GM23338 (cell line): ENCODE measurements around the gene KRTAP12-3.

Experiments
- CREB1 ChIP-seq: fragments of 250-450 bp; sonication (Bioruptor Pico); IDR thresholded peaks from 2 replicates; pipeline ENCODE4 v1.5.0; 2020; ENCODE audit warnings: low read depth, mild to moderate bottlenecking, moderate library complexity
- EZH2 ChIP-seq: fragments of 200-600 bp; sonication (generic); IDR thresholded peaks from one replicate; pipeline ENCODE4 v1.8.0; 2017; ENCODE audit warnings: antibody characterized with exemption, mild to moderate bottlenecking, low read depth; ENCODE audit not compliant: unreplicated experiment
- EZH2phosphoT487 ChIP-seq: fragments of 200-600 bp; sonication (generic); IDR thresholded peaks from one replicate; pipeline ENCODE4 v1.8.1; 2018; ENCODE audit warnings: antibody characterized with exemption; ENCODE audit not compliant: unreplicated experiment
- JUNB ChIP-seq: IDR thresholded peaks from one replicate; pipeline ENCODE4 v1.6.1; 2016; ENCODE audit warnings: antibody characterized with exemption; ENCODE audit not compliant: unreplicated experiment
- NANOG ChIP-seq: IDR thresholded peaks from 2 replicates; pipeline ENCODE4 v1.6.1; 2016; ENCODE audit warnings: antibody characterized with exemption, borderline replicate concordance
- POLR2AphosphoS5 ChIP-seq: IDR thresholded peaks from 2 replicates; pipeline ENCODE4 v1.6.1; 2016; ENCODE audit warnings: antibody characterized with exemption, low read depth
- ZNF331 ChIP-seq: fragments of 250-450 bp; sonication (Bioruptor Pico); IDR thresholded peaks from 2 replicates; pipeline ENCODE4 v1.5.0; 2020; ENCODE audit warnings: low read depth, mild to moderate bottlenecking, moderate library complexity
- TF ChIP-seq, protein P1 (sequence below), 2 experiments: fragments of 200-600 bp in 1 of 2; sonication (generic) in 1 of 2; conservative IDR thresholded peaks; 2 replicates each; pipeline versions ENCODE4 v1.5.1 to v1.6.1; 2016 to 2017; ENCODE audit warnings: antibody characterized with exemption in 2 of 2, low read depth in 2 of 2, mild to moderate bottlenecking in 2 of 2, moderate library complexity in 1 of 2
- TF ChIP-seq, protein P2 (sequence below): IDR thresholded peaks from one replicate; pipeline ENCODE4 v1.6.1; 2018; ENCODE audit warnings: antibody characterized with exemption; ENCODE audit not compliant: unreplicated experiment
- TF ChIP-seq, protein P3 (sequence below): IDR thresholded peaks from 2 replicates; pipeline ENCODE4 v1.6.1; 2016; ENCODE audit warnings: antibody characterized with exemption

DNA sequence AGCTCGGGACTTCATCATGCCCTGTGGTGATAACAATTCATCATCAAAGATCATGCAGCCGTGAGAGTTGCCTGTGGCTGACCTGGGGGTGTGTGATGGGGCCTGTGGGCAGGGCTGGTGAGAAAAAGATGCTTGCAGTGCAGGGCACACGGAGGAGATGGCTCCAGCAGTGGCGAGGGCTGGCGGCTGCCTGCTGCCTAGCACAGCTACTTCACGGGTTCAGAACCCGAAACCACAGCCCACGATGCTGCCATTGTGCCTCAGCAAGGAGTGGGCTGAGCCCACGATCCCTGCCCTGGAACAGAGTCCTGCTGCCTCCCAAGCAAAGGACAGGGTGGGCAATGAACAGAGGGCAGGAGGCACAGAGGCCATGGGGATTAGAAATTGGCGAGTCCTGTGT lies 31.5 kb upstream of the KRTAP12-3 start:
- TF ChIP-seq, protein P1, sequence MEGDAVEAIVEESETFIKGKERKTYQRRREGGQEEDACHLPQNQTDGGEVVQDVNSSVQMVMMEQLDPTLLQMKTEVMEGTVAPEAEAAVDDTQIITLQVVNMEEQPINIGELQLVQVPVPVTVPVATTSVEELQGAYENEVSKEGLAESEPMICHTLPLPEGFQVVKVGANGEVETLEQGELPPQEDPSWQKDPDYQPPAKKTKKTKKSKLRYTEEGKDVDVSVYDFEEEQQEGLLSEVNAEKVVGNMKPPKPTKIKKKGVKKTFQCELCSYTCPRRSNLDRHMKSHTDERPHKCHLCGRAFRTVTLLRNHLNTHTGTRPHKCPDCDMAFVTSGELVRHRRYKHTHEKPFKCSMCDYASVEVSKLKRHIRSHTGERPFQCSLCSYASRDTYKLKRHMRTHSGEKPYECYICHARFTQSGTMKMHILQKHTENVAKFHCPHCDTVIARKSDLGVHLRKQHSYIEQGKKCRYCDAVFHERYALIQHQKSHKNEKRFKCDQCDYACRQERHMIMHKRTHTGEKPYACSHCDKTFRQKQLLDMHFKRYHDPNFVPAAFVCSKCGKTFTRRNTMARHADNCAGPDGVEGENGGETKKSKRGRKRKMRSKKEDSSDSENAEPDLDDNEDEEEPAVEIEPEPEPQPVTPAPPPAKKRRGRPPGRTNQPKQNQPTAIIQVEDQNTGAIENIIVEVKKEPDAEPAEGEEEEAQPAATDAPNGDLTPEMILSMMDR (conservative IDR thresholded peaks at IDR 0.05; ENCODE audit: low read depth in 2 of 2) = no peak
- TF ChIP-seq POLR2AphosphoS5 = no peak
- TF ChIP-seq EZH2phosphoT487 = no peak
- no peak for TF ChIP-seq EZH2
- no peak for TF ChIP-seq CREB1 (CRISPR knock-in tag)
- TF ChIP-seq, protein P2, sequence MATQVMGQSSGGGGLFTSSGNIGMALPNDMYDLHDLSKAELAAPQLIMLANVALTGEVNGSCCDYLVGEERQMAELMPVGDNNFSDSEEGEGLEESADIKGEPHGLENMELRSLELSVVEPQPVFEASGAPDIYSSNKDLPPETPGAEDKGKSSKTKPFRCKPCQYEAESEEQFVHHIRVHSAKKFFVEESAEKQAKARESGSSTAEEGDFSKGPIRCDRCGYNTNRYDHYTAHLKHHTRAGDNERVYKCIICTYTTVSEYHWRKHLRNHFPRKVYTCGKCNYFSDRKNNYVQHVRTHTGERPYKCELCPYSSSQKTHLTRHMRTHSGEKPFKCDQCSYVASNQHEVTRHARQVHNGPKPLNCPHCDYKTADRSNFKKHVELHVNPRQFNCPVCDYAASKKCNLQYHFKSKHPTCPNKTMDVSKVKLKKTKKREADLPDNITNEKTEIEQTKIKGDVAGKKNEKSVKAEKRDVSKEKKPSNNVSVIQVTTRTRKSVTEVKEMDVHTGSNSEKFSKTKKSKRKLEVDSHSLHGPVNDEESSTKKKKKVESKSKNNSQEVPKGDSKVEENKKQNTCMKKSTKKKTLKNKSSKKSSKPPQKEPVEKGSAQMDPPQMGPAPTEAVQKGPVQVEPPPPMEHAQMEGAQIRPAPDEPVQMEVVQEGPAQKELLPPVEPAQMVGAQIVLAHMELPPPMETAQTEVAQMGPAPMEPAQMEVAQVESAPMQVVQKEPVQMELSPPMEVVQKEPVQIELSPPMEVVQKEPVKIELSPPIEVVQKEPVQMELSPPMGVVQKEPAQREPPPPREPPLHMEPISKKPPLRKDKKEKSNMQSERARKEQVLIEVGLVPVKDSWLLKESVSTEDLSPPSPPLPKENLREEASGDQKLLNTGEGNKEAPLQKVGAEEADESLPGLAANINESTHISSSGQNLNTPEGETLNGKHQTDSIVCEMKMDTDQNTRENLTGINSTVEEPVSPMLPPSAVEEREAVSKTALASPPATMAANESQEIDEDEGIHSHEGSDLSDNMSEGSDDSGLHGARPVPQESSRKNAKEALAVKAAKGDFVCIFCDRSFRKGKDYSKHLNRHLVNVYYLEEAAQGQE = no peak
- TF ChIP-seq, protein P3, sequence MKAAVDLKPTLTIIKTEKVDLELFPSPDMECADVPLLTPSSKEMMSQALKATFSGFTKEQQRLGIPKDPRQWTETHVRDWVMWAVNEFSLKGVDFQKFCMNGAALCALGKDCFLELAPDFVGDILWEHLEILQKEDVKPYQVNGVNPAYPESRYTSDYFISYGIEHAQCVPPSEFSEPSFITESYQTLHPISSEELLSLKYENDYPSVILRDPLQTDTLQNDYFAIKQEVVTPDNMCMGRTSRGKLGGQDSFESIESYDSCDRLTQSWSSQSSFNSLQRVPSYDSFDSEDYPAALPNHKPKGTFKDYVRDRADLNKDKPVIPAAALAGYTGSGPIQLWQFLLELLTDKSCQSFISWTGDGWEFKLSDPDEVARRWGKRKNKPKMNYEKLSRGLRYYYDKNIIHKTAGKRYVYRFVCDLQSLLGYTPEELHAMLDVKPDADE = no peak
- TF ChIP-seq JUNB = no peak
- TF ChIP-seq ZNF331 (CRISPR knock-in tag) = no peak
- no peak for TF ChIP-seq NANOG
